Suppressor macrophage treated with lipopolysaccharide for 4 hours (primary cell): ENCODE data around the gene UNC5C.

Experiments
- DNase-seq: peaks from one replicate; pipeline ENCODE4 v3.0.0-alpha.2; 2020

The UNC5C gene

DNA sequence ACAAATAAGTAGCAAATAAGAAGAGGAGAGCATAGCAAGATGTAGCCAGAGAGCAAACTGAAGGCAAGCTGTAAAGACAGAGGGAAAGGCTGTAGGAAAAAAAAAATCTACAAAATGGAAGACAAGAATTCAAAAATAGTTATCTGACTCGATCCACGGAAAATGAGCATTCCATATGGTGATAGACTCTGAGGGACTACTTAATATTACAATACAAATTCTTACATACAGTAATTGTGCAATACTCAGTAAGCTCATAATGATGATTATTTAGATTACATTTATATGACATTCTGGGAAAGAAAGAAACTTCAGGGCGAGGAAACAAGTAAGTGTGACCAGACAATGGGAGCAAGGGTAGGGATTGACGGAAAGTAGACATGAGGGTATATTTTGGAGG is 102.6 kb downstream of the UNC5C start:
- DNase-seq = no peak

DNA sequence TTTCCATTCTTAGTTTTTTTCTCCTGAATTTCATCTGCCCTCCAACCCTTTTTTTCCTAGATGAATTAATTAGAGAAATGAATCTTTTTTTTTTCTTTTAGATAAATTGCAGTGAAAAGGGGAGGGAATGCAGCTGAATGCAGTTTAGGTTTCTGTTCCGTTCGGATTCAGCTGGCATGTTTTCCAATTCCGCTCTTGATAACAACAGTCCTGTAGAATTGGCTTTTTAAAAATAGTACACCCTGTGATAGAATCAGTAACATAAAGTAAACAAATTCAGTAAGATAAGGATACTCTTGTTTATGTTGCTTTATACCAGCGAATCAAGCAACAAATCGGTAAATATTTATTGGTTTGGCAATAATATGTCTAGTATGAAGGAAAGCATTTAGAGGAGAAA is 103.5 kb downstream of the UNC5C start:
- DNase-seq = no peak

DNA sequence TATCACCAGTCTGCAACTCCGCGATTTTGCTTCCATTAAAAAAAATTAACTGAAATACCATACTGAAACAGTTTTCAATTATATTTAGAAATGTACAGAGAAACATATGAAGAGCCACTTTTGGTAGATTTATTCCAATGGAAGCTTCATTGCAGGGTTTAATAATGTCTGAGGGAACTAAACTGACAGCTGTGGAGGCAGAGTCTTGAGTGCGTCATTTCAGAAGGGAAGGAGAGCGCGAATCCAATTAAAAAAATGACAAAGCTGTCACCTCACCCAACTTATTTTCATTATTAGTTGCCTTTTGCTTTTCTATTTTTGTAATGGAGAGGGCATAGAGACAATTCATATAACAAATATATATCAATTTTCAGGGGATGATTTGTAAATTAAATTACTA is 104.0 kb downstream of the UNC5C start:
- DNase-seq = no peak

DNA sequence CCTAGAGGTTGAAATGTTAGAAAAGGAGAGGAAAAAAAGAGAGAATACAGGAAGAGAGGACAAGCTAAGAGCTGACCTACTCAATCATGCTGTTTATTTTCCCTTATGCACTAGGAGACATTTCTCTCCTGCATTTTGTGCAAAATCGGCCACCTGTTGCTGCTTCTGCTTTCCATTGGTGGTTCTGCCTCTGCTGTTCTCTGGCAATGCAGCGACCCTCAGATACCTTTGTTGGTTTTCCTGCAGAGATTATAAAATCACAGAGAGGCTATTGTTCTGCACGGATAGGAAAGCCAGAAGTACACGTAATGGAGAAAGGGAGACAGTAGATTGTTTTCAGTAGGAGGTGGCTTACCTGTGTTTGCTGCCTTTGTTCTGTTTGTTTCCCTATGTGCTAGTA is 108.9 kb downstream of the UNC5C start:
- no peak for DNase-seq

DNA sequence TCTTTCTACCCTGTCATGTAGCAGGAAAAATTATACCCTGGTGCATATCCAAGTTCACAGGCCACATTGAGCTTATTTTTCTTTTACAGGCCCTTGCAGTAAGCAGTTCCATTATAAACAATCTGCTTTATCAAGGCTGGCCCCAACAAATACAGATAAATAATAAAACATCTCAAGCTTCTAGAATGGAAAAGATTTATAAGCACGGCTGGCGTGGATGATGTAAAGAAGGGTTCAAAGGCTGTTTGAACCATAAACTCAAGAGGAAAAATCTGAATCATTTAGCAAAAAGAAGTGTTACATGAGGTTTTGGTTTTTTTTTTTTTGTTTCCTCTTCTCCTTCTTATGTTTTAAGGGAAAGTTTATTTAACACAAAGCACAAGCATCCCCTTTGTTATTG is 109.7 kb downstream of the UNC5C start:
- no peak for DNase-seq

DNA sequence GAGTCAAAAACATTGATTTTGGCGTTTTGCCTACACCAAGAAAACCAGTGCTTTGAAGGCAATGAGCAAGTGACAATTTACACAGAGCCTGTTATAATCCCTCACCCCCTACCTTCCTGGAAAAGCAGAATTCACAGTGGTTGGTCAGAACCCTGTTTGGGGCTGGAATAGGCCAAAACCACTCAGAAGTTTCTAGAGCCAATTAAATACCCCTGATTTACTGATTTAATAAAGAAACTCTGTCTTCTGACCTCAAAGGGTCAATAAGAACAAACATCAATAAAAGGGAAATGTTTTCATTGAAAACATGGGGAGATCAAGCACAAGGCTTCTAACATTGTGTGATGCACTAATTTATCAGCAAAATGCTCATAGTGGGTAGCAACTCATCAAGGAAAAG is 116.3 kb downstream of the UNC5C start:
- DNase-seq = no peak

DNA sequence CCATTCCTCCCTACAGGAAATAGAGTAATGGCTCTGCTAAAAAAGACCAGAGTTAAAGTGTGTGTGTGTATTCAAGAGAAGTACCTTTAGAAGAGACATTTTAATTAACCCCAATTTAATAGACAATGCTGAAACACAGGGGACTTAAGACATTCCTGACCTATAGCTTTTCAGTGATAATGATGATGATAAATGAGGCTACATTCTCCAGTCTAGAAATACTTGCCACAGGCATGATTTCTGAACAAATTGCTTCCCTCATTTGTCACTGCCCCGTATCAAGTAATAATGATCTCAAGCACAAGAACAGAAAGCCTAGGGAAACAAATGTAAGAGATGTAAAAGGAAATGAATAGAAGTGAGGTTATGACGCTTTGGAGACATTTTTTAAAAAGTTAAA is 117.1 kb downstream of the UNC5C start:
- DNase-seq = no peak

DNA sequence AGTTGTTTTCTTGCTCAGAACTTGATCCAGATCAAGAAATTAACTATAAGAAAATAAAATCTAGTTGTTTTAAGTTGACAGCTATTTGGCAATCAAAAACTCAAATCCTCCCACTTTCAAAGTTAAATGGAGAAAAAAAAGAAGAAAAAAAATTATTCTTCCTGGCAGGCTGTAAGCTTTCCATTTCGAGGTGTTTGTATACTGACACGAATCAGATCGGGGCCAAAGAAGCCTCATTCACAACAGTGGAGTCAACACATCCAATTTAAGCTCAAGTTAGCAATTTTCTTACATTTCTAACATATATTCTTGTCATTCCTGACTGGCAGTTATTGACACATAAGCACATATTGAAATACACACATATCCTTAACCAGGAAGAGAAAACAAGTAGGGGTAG is 119.4 kb downstream of the UNC5C start:
- no peak for DNase-seq

DNA sequence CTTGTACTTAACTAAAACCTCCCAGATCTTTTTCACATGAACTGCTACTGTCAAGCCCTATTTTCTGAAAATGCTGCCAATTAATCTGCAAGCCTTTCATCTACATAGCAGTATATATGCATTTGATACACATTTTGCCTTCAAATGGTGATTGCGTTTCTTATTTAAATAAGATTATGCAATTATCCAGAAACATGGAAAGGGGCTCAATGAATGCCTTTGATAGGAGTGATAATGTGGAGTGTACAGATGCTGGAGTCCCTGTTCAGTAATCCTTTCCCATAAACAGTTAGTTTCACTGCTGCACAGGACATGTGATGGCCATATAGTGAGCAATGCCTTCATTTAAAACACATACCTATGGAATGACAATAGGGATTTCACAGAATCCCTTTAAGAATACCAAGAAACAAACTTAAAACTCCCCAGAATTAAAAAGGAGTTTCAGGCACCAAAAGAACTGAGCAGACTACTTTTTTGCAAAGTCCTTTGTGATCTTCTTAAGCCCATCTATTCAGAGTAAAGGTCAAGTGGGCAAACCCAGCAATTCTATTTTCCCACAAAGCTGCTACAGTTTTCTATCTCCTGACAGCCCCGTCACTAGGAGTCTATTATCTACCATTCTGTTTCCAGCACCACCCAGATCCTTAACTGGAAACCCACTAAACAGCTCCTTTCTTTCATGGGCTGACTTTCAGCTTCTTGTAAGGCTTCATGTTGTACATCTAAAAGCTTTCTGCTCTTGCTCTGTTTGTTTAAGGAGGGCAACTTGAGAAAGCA is 120.3 kb downstream of the UNC5C start:
- DNase-seq = no peak

DNA sequence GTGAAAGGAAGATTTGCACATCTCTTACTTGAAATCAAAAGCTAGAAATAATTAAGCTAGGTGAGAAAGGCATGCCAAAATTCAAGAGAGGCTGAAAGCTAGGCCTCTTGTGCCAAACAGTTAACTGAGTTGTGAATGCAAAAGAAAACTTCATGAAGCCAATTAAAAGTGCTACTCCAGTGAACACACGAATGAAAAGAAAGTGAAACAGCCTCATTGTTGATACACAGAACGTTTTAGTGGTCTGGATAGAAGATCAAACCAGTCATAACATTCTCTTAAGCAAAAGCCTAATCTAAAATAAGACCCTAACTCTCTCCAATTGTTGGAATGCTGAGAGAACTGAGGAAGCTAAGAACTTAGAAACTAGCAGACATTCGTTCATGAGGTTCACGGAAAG is 122.3 kb downstream of the UNC5C start:
- DNase-seq = no peak

DNA sequence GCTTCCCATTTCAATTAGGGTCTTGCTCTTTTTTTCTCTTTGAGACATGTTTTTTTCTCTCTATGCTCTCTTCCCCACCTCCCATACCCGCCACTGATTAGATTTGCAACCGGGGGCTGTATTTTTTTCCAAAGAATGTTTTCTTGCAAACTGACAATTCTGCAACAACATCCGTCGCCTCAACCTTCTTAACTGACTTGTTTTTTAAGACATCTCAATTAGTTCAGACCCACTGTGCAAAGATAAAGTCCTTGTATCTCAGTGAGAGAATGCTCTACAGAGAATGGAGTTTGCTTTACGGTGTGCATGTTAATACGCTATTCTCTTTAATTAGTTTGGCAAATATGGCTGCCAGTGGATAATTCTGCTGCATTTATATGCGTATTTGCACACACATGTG is 126.3 kb downstream of the UNC5C start:
- no peak for DNase-seq

DNA sequence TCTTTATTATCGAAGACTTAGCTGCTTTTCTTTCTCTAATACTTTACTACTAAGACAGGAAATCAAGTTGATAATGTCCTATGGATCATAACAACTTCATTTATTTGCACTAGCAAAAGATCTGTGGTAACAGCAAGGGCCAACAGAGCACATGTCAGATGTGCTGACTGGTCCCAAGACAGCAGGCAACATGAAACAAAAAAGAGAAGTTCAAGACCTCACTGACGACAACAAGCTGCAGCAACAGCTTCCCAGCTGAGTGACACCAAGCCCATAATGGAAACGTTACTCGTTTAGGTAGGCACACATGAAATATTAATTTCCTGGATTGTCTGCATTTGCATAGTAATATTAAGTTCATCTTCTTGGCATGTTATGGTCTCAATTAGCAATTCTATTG is 126.9 kb downstream of the UNC5C start:
- DNase-seq = peak; percentile 1

DNA sequence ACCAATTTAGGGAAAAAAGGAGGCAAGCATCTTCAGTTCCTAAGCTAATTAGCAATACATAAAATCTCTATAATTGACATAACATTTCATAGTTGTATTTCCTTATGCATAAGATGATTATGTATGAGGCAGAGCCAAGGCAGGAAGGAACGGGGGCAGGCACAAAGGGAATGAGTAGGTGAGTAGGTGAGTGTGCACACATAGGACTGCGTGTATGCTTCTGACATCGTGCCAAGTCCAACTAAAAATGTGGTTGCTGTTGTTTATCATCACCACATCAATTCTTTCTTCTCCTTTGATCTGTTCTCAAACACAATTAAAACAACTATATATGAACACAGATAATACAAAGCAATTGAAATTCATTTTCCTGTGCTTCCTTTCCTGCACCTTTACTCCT is 131.2 kb downstream of the UNC5C start:
- no peak for DNase-seq

DNA sequence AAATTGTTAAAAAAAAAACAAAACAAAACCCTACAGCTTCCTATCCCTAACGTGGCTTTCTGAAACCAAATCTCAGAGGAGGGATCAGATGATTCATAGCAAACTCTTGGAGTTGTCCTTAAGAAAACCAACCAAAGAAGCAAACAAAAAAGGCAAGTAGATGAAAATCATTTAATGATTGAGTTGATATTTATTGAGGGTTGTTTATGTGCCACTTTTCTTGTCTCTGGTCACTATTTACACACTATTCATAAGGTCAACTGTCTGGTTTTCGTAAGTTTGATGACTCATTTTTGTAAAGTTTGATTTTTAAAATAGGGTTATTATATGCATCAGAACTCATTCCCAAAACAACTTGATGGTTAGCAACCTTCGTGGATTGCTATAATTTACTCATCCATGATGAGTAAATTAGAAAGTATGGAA is 133.4 kb downstream of the UNC5C start:
- DNase-seq = no peak

DNA sequence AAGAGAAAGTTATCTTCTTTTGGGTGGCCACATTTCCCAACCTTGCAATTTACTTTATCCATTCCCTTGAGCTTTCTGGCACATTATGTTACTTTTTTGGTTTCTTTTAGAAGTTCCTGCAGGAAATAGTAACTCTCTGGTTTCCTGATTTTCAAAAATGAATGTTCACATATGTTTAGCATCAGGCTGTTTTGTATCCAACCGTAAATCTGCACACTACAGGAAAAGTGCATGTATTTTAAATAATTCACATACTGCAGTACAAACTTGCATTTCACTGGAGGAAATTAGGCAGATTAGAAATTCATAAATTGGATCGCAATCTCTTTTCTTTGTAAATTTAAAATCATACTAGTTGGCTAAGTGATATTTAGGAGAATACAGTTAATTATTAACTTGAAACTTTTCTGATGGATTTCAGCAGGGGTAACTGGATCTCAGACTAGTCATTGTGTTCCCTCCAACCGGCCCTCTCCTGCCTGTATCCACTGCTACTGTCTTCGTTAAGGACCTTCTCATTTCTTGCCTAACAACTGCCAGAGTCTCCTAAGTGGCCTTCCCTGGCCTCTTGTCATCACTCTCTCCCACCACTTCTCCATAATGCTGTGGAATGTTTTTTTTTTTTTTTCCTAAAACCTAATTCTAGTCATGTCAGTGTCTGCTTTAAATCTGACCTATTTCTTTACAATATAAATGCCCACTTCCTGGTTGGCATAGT is 137.2 kb downstream of the UNC5C start:
- DNase-seq = no peak

DNA sequence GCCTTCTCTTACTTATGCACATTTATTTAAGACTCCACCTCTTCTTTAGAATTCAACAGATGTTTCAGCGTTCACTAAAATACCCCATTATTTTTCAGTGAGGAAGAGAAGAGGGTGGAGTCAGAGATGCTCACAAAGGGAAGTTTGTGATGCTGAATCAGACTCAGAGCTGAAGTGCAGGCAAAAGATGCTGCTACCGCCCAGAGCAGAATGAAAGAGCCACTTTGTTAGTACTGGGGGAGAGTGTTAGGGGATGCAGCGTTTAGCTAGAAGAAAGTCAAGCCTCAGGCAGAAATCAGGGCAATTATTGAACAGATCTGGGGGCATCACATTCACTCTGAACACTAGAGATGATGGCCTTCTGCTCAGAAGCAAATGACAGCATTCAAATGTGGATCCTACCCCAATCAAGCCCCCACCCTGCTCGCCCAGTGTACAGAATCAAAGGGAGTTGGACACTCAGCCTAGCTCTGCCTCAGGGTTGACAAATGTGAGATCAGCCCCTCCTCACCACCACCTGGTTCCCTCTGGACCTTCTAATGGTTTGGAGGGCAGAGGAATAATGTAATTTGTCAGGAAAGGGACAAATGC is 138.3 kb downstream of the UNC5C start:
- DNase-seq = no peak

DNA sequence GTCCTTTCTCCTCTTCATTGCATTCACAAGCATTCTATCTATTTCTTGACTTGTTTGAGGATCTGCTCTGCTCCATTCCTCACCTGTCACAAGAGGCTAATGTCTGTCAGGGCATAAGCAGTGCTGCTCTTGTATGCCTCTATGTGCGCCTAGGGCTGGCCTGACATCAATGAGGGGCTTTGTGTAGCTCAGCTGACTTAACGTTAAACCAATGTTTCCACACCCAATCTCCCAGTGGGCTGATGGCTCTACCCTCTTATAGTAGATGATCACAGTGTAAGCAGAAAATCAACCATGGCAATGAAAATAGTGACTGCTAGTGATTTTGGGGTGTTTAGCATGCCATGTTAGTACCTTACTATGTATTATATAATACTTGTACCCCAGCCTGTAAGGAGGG is 139.0 kb downstream of the UNC5C start:
- DNase-seq = no peak

DNA sequence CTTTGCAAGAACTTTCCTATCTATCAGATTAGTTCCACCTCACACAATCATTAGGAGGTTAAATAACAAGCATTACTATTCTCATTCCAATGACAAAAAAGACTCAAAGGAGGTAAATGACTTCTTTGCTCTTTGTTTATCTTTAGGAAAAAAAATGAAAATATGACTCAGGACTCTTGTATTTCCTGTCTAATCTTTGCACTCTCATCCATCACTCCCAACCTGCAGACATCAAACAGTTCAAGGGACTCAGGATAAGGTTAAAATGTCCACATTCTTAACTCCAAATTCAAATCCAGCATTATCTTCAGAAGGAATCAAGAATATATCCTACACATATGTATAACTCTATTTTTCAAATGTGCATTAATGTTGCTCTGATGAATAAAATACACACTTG is 139.6 kb downstream of the UNC5C start:
- no peak for DNase-seq

DNA sequence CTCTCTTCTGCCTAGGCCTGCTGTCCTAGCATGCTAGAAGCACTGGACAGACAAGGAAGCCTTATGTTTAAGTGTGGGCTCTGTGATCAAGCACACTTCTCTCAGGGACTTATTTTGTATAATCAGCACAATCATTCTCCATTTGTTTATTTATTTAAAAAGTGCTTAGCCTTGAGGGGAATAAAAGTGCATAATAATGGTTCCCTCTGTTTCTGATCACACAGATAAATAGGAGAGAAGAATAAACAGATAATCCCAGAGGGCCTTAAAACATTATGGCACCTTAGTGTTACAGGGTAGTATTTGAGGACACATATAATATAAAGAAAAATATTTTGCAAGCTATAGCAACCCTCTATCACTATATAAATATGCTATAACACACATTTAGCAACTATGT is 146.5 kb downstream of the UNC5C start:
- DNase-seq = no peak

DNA sequence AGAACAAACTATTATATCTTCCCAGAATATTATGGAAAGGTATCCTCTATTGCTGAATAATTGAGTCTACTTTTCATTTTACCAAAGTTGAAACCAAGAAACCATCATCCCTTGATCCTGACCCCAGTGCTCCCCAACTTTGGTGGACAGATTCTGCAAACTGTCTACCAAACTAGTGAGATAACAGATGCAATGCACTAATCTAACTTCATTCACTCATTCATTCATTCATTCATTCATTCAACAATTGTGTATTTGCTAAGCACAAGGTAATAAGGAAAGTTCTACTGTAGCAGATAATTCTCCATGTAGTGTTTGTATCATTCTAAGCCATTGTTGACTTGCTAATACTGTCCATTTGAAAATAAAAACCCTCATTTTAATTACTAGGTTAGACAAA is 150.6 kb downstream of the UNC5C start:
- DNase-seq = no peak

DNA sequence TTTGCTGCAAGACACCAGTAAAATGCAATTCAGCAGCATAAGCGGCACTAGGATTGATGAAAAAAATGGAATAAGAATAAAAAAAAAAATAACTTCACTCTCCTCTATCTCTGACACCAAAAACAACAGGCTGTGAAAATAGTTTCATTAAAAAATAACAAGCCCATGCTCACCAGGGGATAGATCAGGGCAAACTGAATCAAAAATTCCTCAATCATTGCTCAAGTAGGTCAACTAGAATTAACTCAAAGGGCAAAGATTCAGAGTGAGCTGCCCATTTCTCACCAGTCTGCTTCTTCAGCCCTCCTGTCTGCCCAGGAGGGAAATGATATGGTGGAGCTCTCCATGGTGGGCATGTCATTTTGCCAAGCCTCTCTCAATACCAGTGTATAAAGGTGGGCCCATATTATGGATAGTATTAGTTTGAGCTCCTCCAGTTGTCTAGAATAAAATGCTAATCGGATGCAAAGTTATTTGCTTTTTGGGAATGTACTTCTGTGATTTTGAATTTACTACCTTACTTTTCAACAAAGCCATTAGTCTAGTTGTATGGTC is 153.9 kb downstream of the UNC5C start:
- no peak for DNase-seq

DNA sequence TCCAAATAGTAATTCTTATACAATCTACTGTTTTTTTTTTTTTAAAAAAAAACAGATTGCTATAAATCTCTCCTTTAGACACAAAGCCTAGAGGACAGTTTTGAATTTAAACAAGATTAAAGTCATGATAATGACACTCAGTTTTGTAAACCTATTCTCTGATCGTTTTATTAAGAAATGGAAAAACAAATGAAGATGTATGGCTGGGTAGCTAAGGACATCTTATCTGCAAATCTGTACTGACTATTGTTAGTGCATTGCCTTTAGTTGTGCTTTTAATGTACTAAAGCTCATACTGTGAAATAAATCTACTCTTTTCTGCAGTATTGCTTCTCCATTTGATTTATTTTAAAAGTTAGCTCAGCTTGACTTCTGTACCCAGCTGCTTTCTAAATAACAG is 155.0 kb downstream of the UNC5C start:
- DNase-seq = no peak

DNA sequence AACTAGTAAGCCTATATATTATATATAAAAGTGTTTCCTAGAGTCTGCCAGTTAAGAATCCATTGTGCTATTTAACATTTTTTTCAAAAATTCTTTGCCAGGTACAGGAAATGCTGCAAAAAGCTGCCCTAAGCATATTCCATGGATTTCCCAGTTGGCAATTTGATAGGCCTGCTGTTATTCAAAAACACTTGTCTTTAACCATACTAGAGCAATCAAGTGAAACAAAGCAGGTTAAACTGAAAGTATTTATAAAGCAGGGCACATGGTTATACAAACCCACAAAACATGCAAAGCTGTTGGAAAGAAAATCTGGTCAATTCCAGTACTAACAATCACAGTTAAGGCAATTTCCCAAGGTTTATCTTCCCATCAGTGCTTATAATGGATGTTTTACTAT is 159.9 kb downstream of the UNC5C start:
- DNase-seq = no peak

DNA sequence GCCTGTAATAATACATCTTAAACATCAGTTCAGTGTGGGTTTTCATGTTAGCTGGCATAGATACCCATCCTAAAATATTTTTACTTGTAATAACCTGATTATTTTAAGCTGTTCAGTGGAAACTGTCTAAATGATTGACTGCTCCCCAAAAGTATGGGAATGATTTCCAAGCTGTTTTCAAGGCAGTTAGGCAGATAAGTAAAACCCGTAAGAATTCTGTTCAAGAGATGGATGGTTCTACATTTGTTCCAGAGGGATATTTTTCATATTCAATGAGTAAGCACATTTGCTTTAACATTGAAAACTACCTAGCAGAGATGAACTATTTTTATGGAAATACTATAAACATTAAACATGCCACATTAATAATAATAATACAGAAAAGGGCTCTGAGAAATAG is 161.1 kb downstream of the UNC5C start:
- no peak for DNase-seq
